Heart right ventricle (tissue), 16 donors: Measurements from ENCODE around the gene GPATCH1. TPM values are rescaled to one million over a fixed set of nuclear protein-coding genes. Genes with fewer than 3 reads are reported as not detected.

Source experiments
- ATAC-seq, 8 donors: fragments of 200-7000 bp; cut with Tn5 transposase; one replicate each; pipeline ENCODE4 v1.9.1; 2020; ENCODE audit warnings: mild to moderate bottlenecking in 8 of 8, moderate library complexity in 8 of 8, moderate number of reproducible peaks in 1 of 8
- DNase-seq, 2 donors: peaks; one replicate each; pipeline ENCODE4 v3.0.0-alpha.2; 2020
- H3K27ac ChIP-seq, 10 donors: fragments of 200-600 bp; sonication (generic) in 2 of 10; one replicate each; pipeline versions ENCODE4 v1.5.0 to v1.8.0; 2020 to 2022; ENCODE audit warnings: mild to moderate bottlenecking in 3 of 10
- H3K27me3 ChIP-seq, 7 donors: fragments of 200-600 bp; one replicate each; pipeline ENCODE4 v1.8.0; 2021 to 2022; ENCODE audit warnings: mild to moderate bottlenecking in 2 of 7
- H3K36me3 ChIP-seq, 9 donors: fragments of 200-600 bp; sonication (generic) in 1 of 9; one replicate each; pipeline versions ENCODE4 v1.5.0 to v1.8.0; 2020 to 2022; ENCODE audit warnings: mild to moderate bottlenecking in 2 of 9
- H3K4me1 ChIP-seq, 9 donors: fragments of 200-600 bp; sonication (generic) in 1 of 9; one replicate each; pipeline versions ENCODE4 v1.5.0 to v1.8.0; 2020 to 2022; ENCODE audit warnings: mild to moderate bottlenecking in 4 of 9
- H3K4me3 ChIP-seq, 10 donors: fragments of 200-600 bp; sonication (generic) in 2 of 10; one replicate each; pipeline versions ENCODE4 v1.5.0 to v1.8.0; 2020 to 2022; ENCODE audit warnings: mild to moderate bottlenecking in 7 of 10, moderate library complexity in 2 of 10
- H3K9me3 ChIP-seq, 11 donors: fragments of 200-600 bp in 10 of 11; sonication (generic) in 2 of 11; one replicate each; pipeline versions ENCODE4 v1.5.0 to v1.8.0; 2013 to 2022; ENCODE audit warnings: mild to moderate bottlenecking in 2 of 11, control low read depth in 1 of 11, moderate library complexity in 1 of 11
- CTCF ChIP-seq, 9 donors: fragments of 200-600 bp; sonication (generic) in 2 of 9; IDR thresholded peaks; one replicate each; pipeline versions ENCODE4 v1.5.0 to v1.8.0; 2021 to 2022; ENCODE audit warnings: antibody characterized with exemption in 9 of 9, mild to moderate bottlenecking in 5 of 9, moderate library complexity in 1 of 9
- WGBS, 2 donors: extraction: QIAGEN DNeasy Blood & Tissue Kit; methylation state at CpG; one replicate each; pipeline ENCODE4 v1.1.7; 2013; ENCODE audit warnings: inconsistent platforms in 1 of 2; 5-methylcytosine and 5-hydroxymethylcytosine counted together
- intact Hi-C, 10 donors: fragments of 100-400 bp; cut with DNase I; formaldehyde crosslinking; loops; one replicate each; pipeline versions ENCODE4 v1.11.1 to v1.14.2; 2022
- polyA plus RNA-seq, 2 donors: library from polyadenylated mRNA; stranded (reverse); fragments of 200-250 nt; gene quantifications; one replicate each; pipeline ENCODE4 v1.2.3, GENCODE V29; 2013
- total RNA-seq, 10 donors: library from RNA; stranded (reverse); fragmentation: NEBNext Ultra II Directional in 3 of 10; extraction: Animal tissue kit (Norgen Biotek cat#: 25700) in 3 of 10; gene quantifications; one replicate each; pipeline versions ENCODE4 v1.2.1 to v1.2.4, GENCODE V29; 2021 to 2023
- donor health status: Arrhythmogenic right ventricular cardiomyopathy.
- donor health status: ischemic (EF 13 %, LVEDD 7.1; RV severe dilation, severe dysfunction).
- donor health status: healthy with polysubstance abuse.
- donor health status: DM: no; HTN: yes; CAD: no.
- donor health status: DM: no; HTN: no; CAD: no.
- donor health status: ischemic (EF 25% LVEDD 6.9; RV normal size, moderate dysfunction).
- donor health status: ischemic (EF 25% LVEDD 5.7; RV mildly dilated, moderate dysfunction).
- donor health status: healthy.
- donor health status: DM: yes; HTN: yes; CAD: no.
- donor health status: Ischemic cardiomyopathy.
- donor health status: ischemic (EF 35%, LVEDD 5.7; RV mildly dilated, moderate dysfunction).
- donor health status: nonischemic (EF 11% LVEDD 7.7; RV severe dilation, severe dysfunction).
- donor health status: DM: yes; HTN: yes; CAD: no.
- donor health status: PGD.
- donor health status: ischemic (EF 29% LVEDD 5.4; RV normal size, mild dysfunction).
- donor health status: nonischemic (EF 23%, LVEDD 6.1; RV moderate dilation, normal function).

Gene GPATCH1
- total and polyA plus RNA-seq, 12 donors, result 3.1 to 7.4 (median 5.1) TPM

GRCh38 chr19:33055718-33056117 is 25.3 kb upstream of the GPATCH1 start:
- H3K4me1 ChIP-seq, result no peaks in the 10 kb centered on the region
- no peak for TF ChIP-seq CTCF (IDR thresholded peaks at IDR 0.05)
- ATAC-seq (peak in 4 of 8 donors; percentile 53 to 83 (median 68)), DNase-seq (no peak)
- peaks cover 0 to 4% (median 0%) of the 10 kb centered on the region in 7 donors for H3K27me3 ChIP-seq
- peak overlapping the region in 1 of 10 donors; percentile 15 for H3K27ac ChIP-seq
- H3K36me3 ChIP-seq, result no peaks in the 10 kb centered on the region
- no peak overlapping the region for H3K4me3 ChIP-seq
- 33 to 50% methylated on average over 2 of the region's 2 CpGs for WGBS, 2 donors
- intact Hi-C loops, result no loop called here
- no peaks in the 10 kb centered on the region for H3K9me3 ChIP-seq

GRCh38 chr19:33060586-33060985 is 20.4 kb upstream of the GPATCH1 start:
- no peak for ATAC-seq
- H3K9me3 ChIP-seq, result no peaks in the 10 kb centered on the region
- no peak overlapping the region for H3K27ac ChIP-seq
- WGBS, 2 donors, result 89 to 90% methylated on average over 5 of the region's 5 CpGs
- no peak for TF ChIP-seq CTCF (IDR thresholded peaks at IDR 0.05)
- no peak overlapping the region for H3K4me3 ChIP-seq
- peaks cover 0 to 42% (median 35%) of the 10 kb centered on the region in 7 donors for H3K27me3 ChIP-seq
- no peak for DNase-seq
- H3K4me1 ChIP-seq, result peaks cover 0 to 16% (median 7%) of the 10 kb centered on the region in 9 donors
- H3K36me3 ChIP-seq, result no peaks in the 10 kb centered on the region
- intact Hi-C loops, result no loop called here

GRCh38 chr19:33062902-33063301 is 18.1 kb upstream of the GPATCH1 start:
- ATAC-seq, result no peak
- TF ChIP-seq CTCF (IDR thresholded peaks at IDR 0.05), result no peak
- H3K4me3 ChIP-seq, result peak overlapping the region in 1 of 10 donors; percentile 64

GRCh38 chr19:33063356-33063752 is 17.6 kb upstream of the GPATCH1 start:
- no peaks in the 10 kb centered on the region for H3K36me3 ChIP-seq
- intact Hi-C loops, result no loop called here
- ATAC-seq (peak in 1 of 8 donors; percentile 15), DNase-seq (peak in 1 of 2 donors; percentile 17)
- no peak for TF ChIP-seq CTCF (IDR thresholded peaks at IDR 0.05)
- H3K27me3 ChIP-seq, result peaks cover 0 to 44% (median 40%) of the 10 kb centered on the region in 7 donors
- no peak overlapping the region for H3K27ac ChIP-seq
- no peaks in the 10 kb centered on the region for H3K9me3 ChIP-seq
- peaks cover 0 to 16% (median 7%) of the 10 kb centered on the region in 9 donors for H3K4me1 ChIP-seq
- 10 to 11% methylated on average over 7 of the region's 7 CpGs for WGBS, 2 donors
- H3K4me3 ChIP-seq, result peak overlapping the region in 9 of 10 donors; percentile 44 to 66 (median 62)

More at GRCh38 chr19:33062902-33063301, 18.1 kb upstream of the GPATCH1 start:
- Histone ChIP-seq H3K27me3 (peaks cover 0 to 44% (median 40%) of the 10 kb centered on the region in 7 donors), H3K27ac (no peak overlapping the region), H3K36me3 (no peaks in the 10 kb centered on the region), H3K4me1 (peaks cover 0 to 16% (median 7%) of the 10 kb centered on the region in 9 donors), H3K9me3 (no peaks in the 10 kb centered on the region)
- DNase-seq, result no peak
- WGBS, 2 donors, result 85 to 93% methylated on average over 5 of the region's 5 CpGs
- intact Hi-C loops, result no loop called here
